ENCODE measurements around the gene SLC25A45.
"Not testable (repeated sequence)": the region's sequence is repeated elsewhere in the genome, so short reads cannot be mapped to it uniquely, and the experiment has no call there.

Gene SLC25A45

DNA sequence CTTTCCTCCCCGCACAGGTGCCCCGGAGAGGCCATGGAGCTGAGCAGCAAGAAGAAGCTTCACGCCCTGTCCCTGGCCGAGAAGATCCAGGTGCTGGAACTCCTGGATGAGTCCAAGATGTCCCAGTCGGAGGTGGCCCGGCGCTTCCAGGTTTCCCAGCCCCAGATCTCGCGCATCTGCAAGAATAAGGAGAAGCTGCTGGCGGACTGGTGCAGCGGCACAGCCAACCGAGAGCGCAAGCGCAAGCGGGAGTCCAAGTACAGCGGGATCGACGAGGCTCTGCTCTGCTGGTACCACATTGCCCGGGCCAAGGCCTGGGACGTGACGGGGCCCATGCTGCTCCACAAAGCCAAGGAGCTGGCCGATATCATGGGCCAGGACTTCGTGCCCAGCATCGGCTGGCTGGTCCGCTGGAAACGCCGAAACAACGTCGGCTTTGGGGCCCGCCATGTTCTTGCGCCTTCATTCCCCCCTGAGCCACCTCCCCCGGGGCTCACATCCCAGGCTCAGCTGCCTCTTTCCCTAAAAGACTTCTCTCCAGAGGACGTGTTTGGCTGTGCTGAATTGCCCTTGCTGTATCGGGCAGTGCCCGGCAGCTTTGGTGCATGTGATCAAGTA is 26.6 kb downstream of the SLC25A45 start:
- no peak for DNase-seq

DNA sequence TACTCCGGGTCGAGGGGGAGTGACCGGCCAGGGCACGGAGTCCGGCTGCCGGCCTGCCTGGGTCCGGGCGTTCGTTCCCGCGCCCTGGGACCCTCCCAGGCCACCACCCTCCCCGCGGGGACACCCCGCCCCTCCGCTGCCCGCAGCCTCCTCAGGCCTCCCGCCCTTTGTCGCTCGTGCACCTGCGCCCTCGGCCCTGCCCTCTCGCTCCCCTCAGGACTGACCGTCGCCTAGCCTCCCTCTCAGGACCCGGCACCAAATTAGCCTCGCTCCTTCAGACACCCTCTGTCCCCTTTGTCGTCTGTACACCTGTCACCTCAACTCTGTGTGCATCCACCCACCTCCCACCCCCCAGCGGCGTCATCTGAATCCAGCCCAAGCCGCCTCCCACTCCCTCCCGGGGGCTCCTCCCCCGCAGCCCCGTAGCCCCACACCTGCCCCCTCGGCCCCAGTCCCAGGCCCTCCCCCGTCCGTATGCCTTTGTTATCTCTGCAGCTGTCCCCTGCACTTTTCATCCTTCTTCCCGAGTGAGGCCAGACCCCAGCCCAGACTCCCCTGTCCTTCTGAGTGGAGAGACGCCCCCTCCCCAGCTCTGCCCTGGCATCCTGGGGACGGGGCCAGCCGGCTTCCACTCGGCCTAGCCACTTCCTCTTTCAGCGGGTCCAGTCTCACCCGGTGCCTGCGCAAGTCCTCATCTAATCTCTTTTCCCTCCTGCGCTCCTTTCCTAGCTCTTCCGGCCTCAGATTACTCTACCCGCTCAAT is 27.3 kb downstream of the SLC25A45 start:
- peak; percentile 61 for DNase-seq

DNA sequence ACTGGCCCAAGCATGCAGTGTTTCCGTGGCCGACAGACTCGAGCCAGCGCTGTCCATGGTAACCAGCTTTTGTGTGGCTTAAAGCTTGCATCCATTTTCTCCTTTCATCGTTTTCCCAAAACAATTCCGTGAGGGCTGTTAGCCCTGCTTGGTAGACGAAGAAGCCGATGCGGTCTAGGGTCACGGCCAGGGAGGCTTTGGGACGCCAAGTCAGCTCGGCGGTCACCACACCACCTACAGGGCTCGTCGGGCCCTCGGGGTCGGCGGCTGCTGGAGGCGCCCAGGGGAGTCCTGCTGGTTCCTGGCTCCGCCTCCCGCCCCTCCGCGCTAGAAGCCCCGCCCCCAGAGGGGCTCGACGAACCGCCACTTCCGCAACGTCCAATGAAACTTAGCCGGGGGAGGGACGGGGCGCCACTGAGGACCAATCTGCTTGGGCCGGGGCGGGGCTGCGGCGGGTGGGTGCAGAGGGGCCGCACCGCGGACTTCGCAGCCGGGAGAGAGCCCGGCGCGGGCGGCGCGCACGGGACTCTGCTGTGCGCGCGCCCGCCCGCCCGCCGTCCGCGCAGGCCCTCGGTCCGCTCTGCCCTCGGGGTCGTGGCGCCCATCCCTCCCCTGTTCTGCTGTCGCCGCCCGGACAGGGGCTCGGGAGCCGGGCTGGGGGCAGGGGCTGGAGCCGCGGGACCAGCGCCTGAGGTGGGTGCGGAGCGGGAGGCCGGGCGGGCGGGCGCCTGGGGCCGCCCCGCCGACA is 28.0 kb downstream of the SLC25A45 start, which contains the start of gene TIGD3:
Gene TIGD3 (plus strand): TSS at position 487 of the 748 bp plus-strand sequence. CDS start 1,058 bp downstream, outside the sequence.
- DNase-seq, result peak; percentile 98

DNA sequence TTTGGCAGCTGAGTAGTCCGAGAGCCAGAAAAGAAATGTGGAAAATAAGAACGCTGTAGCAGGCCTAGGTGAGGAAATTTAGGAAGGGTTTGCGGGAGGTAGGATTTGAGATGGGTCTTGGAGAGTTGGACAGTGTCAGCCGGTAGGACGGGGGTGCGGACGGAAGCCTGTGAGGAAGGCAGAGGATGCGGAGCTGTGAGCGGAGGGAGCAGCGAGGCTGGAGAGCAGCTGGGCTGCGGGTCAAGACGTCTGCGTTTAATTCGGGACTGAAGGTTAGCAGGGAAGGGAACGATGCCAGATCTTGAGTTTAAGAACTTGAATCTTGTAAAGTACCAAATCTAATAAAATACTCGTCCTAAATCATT is 28.6 kb downstream of the SLC25A45 start:
- no peak for DNase-seq

DNA sequence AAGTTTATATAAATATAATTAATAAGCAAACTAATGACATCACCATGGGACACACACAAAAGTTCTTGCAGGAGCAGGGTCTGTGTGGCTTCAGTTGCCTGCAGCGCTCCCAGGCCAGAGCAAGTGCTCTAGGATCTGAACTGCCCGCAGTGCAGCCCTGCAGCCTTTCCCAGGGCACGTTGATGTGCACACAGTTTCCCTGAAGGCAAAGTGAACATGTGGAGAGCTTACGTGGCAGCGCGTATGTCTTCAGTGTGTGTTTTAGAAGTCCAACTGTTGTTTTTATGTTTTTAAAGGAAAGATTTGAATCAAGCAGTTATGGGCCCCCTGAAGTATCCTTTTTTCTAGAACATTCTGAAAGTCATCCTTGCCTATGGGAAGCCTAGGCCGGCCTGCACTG is 29.1 kb downstream of the SLC25A45 start:
- DNase-seq, result no peak

DNA sequence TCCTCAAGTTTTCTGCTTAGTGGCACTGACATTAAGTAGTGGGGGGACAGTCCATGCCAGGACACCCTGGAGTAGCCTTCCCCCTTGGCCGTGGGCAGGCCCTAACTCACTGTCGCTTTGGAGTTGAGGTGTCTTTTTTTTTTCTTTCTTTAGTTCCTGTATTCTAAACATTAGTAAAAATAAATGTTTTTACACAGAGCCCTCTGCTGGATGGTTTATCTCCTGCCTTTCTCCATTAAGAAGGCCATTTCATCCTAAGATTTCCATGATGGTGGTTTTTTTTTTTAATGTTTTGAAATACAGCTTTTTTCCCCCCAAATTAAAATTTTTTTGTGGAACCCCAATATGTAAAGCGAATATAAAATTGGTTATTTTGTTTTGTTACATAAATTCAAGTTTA is 29.7 kb downstream of the SLC25A45 start:
- DNase-seq, result no peak

DNA sequence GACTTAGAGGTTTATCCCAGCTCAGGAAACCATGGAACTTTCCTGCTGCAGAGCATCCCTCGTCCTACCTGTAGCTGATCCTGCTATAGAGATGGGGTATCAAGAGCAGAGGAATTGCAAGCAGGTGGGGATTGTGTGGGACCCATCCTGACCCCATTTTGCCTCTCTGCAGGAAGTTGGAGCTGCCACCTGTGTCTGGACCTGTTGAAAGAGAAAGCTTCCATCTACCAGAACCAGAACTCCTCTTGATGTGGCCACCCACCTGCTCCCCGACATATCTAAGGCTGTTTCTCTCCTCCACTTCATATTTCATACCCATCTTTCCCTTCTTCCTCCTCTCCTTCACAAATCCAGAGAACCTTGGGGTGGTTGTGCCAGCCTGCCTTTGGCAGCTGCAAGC is 30.9 kb downstream of the SLC25A45 start:
- DNase-seq, result no peak

DNA sequence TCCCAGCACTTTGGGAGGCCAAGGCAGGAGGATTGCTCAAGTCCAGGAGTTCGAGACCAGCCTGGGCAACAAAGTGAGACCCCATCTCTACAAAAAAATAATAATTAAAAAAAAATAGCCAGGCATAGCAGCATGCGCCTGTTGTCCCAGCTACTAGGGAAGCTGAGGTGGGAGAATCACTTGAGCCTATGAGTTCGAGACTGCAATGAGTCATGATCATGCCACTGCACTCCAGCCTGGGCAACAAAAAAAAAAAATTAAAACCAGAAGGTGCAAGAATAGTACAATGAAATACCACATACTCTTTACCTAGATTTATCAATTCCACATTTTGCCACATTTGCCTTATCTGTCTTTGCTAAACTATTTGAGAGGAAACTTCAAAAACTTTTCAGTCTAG is 40.6 kb downstream of the SLC25A45 start:
- no peak for DNase-seq

DNA sequence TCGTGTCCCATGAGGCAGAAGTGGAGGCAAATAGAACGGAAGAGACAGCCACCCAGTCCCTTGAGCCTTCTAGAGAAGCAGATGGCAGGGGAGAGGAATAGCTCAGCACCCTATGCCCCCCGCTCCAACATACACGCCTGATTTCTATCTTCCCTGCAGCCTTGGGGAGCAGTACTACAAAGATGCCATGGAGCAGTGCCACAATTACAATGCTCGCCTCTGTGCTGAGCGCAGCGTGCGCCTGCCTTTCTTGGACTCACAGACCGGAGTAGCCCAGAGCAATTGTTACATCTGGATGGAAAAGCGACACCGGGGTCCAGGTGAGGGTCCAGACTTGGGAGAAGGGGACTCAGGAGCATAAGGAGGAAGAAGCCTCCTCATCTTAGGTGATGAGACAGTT is 42.2 kb downstream of the SLC25A45 start:
- DNase-seq, result no peak

DNA sequence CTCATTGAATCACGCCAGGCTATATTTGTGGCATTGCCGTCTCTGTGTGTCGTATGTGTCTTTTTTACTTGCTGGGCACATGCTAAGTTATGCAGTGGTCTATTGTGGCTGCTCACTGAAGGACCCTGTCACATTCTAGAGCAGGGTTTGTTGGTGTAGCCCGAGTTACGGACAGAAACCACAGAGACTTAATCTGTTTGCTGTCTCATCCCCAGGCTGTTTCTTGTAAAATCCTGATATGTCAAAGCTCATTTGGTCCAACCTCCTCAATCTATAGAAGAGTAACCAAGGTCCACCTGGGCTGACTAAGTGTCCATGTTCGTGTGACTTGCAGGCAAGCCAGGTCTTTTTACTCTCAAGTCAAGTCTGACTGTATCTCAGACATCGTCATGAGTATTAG is 43.8 kb downstream of the SLC25A45 start:
- DNase-seq, result no peak

DNA sequence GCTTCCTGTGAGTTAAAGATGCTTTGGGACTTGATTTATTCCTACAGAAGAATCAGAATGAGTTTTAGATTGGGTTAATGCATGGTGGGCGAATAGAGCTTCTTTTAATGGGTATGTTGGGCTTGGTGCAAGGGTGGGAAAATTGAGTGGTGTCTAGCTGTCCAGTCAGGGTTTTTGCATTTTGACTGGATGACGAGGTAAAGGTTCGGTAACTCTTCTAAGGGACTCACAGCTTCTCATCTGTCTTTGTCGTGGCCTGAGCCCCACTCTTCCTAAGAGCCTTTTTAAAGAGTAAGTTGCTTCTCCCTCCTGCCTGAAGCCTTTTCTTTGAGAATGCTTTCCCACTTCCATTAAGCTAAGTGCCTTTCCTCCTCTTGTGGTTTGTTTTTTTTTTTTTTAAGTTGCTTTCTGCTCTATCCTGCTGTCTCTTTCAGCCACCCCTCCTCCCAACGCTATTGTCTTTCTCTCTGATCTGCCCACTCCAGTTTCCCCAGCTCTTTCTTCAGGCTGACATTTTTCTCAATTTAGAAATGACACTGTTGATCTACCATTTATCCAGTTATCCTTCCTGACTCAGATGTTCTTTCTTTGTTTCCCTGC is 47.6 kb downstream of the SLC25A45 start:
- DNase-seq, result no peak

DNA sequence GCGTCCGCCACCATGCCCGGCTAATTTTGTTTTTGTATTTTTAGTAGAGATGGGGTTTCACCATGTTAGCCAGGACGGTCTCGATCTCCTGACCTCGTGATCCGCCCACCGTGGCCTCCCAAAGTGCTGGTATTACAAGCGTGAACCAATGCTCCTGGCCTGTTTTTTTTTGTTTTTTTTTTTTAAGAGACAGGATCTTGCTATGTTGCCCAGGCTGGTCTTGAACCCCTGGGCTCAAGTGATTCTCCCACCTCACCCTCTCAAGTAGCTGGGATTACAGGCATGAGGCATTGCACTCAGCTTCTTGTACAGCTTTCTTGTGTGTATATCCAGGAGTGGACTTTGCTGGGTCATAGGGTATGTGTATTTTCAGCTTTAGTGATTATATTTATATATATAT is 49.9 kb downstream of the SLC25A45 start:
- DNase-seq, result not testable (repeated sequence)

DNA sequence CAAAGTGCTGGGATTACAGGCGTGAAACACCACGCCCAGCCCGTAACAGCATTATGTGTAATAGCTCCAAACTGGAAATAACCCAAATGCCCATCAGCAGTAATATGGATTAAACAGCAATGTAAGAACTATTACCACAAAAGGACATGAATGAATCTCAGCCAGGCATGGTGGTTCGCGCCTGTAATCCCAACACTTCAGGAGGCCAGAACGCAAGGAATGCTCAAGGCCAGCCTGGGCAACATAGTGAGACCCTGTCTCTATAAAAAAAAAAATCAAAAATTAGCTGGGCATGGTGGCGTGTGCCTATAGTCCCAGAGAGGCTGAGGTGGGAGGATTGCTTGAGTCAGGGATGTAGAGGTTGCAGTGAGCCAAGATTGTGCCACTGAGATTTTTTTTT is 51.9 kb downstream of the SLC25A45 start:
- DNase-seq, result no peak

DNA sequence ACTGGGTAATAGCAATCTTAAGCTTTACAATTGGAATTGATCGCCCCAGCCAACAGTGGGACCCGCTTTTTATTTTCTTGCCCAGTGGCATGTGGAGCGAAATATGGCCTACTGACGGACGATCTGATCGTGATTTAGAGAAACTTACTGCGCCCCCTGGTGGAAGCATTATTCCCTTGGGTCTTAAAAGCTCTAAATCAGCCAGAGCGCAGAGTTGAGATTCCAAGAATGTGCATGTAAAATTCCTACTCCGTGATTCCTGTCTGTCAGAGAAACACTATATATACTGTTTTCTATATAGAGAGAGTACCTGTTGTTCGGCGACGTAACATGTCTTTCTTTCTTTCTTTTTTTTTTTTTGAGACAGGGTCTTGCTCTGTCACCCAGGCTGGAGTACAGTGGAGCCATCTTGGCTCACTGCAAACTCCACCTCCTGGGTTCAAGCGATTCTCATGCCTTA is 52.5 kb downstream of the SLC25A45 start:
- DNase-seq, result peak; percentile 66

DNA sequence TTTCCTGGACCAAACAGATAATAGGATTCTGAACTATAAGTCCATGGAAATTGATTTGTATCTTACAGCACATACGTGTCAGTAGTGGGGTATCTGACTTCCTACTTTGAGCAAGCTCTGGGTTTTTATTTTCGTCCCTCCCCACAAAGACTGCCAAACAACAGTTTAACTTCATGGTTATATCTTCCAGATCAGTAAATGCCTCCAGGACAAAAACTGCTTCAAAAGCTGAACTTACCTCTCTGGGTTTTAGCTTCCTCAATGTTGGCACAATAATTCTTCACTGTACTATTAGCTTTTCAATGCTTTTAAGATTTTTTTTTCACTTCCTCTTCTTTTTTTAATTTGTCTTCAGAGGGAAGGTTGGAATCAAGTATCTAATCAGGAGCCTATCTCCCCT is 53.0 kb downstream of the SLC25A45 start:
- no peak for DNase-seq

DNA sequence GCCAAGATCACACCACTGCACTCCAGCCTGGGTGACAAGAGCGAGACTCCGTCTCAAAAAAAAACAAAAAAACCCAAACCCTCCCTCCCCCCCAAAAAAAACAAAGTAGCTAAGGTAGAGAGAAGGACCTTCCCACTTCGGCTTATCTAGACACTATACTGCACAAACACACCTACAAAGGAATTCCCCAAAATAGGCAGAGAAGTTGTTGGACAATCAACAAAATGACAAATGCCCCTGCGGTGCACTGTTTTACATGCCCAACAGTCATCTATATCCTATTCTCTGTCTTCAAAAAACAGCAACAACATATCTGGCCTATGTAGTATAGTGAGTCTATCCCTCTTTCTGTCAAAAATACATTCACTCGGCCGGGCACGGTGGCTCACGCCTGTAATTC is 55.4 kb downstream of the SLC25A45 start:
- no peak for DNase-seq

DNA sequence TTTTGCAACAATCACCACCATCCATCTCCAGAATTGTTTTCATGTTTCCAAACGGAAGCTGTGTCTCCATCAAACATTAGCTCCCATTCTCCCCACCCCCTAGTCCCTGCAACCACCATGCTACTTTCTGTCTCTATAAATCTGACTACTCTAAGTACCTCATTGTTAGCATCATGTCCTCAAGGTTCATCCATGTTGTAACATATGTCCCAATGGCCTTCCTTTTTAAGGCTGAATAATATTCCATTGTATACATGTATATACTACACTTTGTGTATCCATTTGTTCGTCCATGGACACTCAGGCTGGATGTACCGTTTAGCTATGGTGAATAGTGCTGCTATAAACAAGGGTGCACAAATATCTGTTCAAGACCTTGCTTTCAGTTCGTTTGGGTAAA is 57.0 kb downstream of the SLC25A45 start:
- DNase-seq, result no peak

All from activated T-cell treated with anti-CD3 and anti-CD28 coated beads, Interleukin-2, amount 50 U/mL, for 1 hour (primary cell).